ENCODE measurements around the gene PROSER1. TPM values are rescaled to one million over a fixed set of nuclear protein-coding genes. Genes with fewer than 3 reads are reported as not detected.

Gene PROSER1
- total RNA-seq, 2 experiments from 2014 or later, result 51.2 to 62.4 TPM

DNA sequence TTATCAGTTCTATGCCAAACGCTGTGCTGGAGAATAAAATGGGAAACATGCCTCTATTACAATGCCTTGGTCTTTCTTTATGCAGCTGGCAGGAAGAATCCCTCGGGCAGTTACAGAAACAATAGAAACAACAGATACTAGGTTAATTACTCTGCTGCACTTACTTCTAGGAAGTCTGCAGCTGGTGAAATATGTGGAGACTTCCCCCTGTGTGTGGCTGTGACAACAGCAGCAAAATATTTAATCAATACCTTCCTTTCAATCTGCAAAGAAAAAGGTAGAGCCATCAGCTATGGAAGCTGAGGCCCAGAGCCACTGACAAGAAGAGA lies 57.2 kb downstream of the PROSER1 start:
- Mint-ChIP-seq H3K27me3 (ENCODE audit: low read depth) (peaks cover 9% of the 10 kb centered on the region), H3K36me3 (ENCODE audit: low read depth) (no peaks in the 10 kb centered on the region), H3K4me1 (ENCODE audit: low read depth) (no peaks in the 10 kb centered on the region), H3K9me3 (ENCODE audit: insufficient read depth) (no peaks in the 10 kb centered on the region), H3K4me3 (no peak overlapping the region), H3K27ac (no peak overlapping the region)
- ATAC-seq (no peak), DNase-seq (no peak)
- ChIA-PET CTCF (no interaction called here), POLR2A (no interaction called here)

GRCh38 chr13:38979891-38980749 lies 57.8 kb downstream of the PROSER1 start:
- no peak for ATAC-seq
- Mint-ChIP-seq H3K27me3 (ENCODE audit: low read depth) (peaks cover 9% of the 10 kb centered on the region), H3K36me3 (ENCODE audit: low read depth) (no peaks in the 10 kb centered on the region), H3K9me3 (ENCODE audit: insufficient read depth) (no peaks in the 10 kb centered on the region), H3K27ac (no peak overlapping the region), H3K4me3 (no peak overlapping the region), H3K4me1 (ENCODE audit: low read depth) (no peaks in the 10 kb centered on the region)
- POLR2A ChIA-PET, result no interaction called here
- CTCF ChIA-PET, result no interaction called here
- DNase-seq, result no peak

DNA sequence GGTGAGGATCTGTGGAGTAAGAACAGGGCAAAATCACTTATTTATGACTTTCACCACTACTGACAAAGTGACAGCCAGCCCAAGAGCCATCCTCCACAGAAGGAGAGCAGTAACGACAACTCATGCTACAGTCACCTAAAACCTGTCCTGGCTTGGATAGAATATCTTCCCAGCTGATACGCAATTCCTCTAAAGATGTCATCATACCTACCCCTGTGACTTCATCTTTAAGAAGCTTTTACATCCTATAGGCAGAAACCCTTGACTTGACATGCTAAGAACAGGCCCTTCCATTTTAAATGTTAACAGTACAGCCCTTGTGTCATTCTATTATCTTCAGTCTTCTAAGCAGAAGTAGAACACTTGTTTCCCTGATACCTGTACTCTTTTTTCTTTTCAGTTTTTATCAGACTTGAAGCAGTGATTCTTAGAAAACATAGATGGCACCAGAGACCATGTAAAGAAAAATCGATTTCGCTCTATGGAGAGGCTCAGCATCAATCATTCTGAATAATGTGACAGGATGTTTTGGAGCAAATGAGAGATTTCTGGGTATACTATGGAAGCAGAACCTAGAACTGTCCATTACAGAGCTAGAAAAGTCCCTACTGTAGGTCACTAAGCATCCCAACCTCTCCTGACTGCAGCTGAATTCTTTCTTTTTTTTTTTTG lies 67.4 kb downstream of the PROSER1 start:
- DNase-seq (no peak), ATAC-seq (no peak)
- ChIA-PET CTCF (interaction anchor here (0.6 kb wide), 1 partner anchor 45 kb away, joined by 3 read pairs; no protein-coding TSS in a partner anchor), POLR2A (no interaction called here)
- H3K27ac Mint-ChIP-seq, result no peak overlapping the region
- no peaks in the 10 kb centered on the region for H3K4me1 Mint-ChIP-seq (ENCODE audit: low read depth)
- H3K9me3 Mint-ChIP-seq (ENCODE audit: insufficient read depth), result no peaks in the 10 kb centered on the region
- H3K4me3 Mint-ChIP-seq, result no peak overlapping the region
- H3K36me3 Mint-ChIP-seq (ENCODE audit: low read depth), result no peaks in the 10 kb centered on the region
- H3K27me3 Mint-ChIP-seq (ENCODE audit: low read depth), result peaks cover 6% of the 10 kb centered on the region

DNA sequence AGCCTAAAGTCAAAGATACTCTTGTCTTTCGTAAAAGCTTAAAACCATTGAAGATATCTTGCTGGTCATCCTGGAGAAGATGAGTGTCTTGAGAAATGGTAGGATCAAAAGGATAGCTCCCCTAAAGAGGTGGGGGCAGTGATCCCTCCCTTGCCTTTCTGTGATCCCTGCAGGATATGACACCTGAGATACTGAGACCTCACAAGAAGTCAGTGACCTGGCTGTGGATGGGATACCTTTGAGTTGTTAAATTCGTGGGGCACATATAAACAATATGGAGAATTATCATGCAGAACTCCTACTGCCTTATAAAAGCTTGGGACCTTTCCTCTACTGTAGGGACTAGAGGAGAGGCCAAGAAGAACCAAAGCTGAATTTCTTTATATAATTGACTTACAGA lies 68.7 kb downstream of the PROSER1 start:
- Mint-ChIP-seq H3K4me1 (ENCODE audit: low read depth) (no peaks in the 10 kb centered on the region), H3K4me3 (no peak overlapping the region), H3K36me3 (ENCODE audit: low read depth) (no peaks in the 10 kb centered on the region), H3K27me3 (ENCODE audit: low read depth) (peaks cover 6% of the 10 kb centered on the region), H3K27ac (no peak overlapping the region), H3K9me3 (ENCODE audit: insufficient read depth) (no peaks in the 10 kb centered on the region)
- ATAC-seq (no peak), DNase-seq (no peak)
- CTCF ChIA-PET, result no interaction called here
- POLR2A ChIA-PET, result no interaction called here

DNA sequence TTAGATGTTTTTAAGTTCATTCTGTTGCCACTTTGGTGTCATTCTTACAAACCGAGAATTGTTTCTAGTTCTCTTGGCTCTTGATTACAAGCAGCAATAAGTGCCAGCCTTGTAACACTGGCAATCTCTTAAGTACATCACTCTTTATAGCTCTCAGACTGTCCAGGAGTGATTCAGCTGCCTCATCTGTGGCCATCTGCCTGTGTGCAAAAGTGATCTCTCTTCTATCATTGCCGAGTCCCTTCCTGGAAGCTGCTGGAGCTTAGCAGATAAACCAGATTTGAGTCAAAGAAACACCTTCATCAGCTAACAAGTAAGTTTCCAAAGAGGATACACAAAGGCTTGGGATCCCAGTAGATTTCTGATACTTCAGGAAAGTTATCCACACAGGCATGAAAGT lies 70.4 kb downstream of the PROSER1 start:
- Mint-ChIP-seq H3K27me3 (ENCODE audit: low read depth) (peaks cover 6% of the 10 kb centered on the region), H3K9me3 (ENCODE audit: insufficient read depth) (no peaks in the 10 kb centered on the region), H3K4me3 (no peak overlapping the region), H3K36me3 (ENCODE audit: low read depth) (no peaks in the 10 kb centered on the region), H3K27ac (no peak overlapping the region), H3K4me1 (ENCODE audit: low read depth) (no peaks in the 10 kb centered on the region)
- ChIA-PET CTCF (no interaction called here), POLR2A (no interaction called here)
- ATAC-seq, result no peak
- DNase-seq, result no peak

GRCh38 chr13:38965281-38965680 lies 72.6 kb downstream of the PROSER1 start:
- DNase-seq (no peak), ATAC-seq (no peak)
- Mint-ChIP-seq H3K36me3 (ENCODE audit: low read depth) (no peaks in the 10 kb centered on the region), H3K9me3 (ENCODE audit: insufficient read depth) (no peaks in the 10 kb centered on the region), H3K27ac (no peak overlapping the region), H3K4me3 (no peak overlapping the region), H3K4me1 (ENCODE audit: low read depth) (no peaks in the 10 kb centered on the region), H3K27me3 (ENCODE audit: low read depth) (peaks cover 6% of the 10 kb centered on the region)
- CTCF ChIA-PET, result no interaction called here
- POLR2A ChIA-PET, result no interaction called here

DNA sequence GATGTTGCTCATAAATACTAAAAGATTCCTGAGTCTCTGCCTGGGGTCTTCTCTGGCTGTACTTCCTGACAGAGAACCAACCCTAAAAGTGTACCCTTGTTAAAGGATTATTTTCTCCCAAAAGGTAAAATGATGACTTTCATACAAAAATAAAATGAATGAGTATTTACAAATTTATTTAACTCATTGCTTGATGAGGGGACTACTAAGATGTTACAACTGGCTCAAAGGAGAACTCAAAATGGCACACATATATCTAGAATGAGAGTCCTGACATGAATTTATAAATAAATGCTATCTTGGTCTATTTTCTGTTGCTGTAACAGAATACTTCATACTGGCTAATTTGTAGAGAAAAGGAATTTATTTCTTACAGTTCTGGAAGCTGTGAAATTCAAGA lies 77.7 kb downstream of the PROSER1 start:
- ATAC-seq, result no peak
- H3K27ac Mint-ChIP-seq, result no peak overlapping the region
- POLR2A ChIA-PET, result no interaction called here
- DNase-seq, result no peak
- no peaks in the 10 kb centered on the region for H3K4me1 Mint-ChIP-seq (ENCODE audit: low read depth)
- no peaks in the 10 kb centered on the region for H3K36me3 Mint-ChIP-seq (ENCODE audit: low read depth)
- H3K9me3 Mint-ChIP-seq (ENCODE audit: insufficient read depth), result no peaks in the 10 kb centered on the region
- H3K27me3 Mint-ChIP-seq (ENCODE audit: low read depth), result no peaks in the 10 kb centered on the region
- H3K4me3 Mint-ChIP-seq, result no peak overlapping the region
- CTCF ChIA-PET, result no interaction called here

Other genes with a start within 250 kb of the PROSER1 start
- gene STOML3, start 47.3 kb downstream of the PROSER1 start, total RNA-seq, result not detected
- 10 to 100 TPM; 21.3 to 25.5 TPM for gene NHLRC3, start 367 bp upstream of the PROSER1 start, total RNA-seq